OCI-LY7 (cell line): ENCODE measurements around the gene MRPL44.

Source experiments
- EZH2phosphoT487 ChIP-seq: fragments of 200-600 bp; sonication (generic); IDR thresholded peaks from 2 replicates; pipeline ENCODE4 v1.6.1; 2018; ENCODE audit warnings: low read depth, borderline replicate concordance, mild to moderate bottlenecking, mixed run types, antibody characterized with exemption, low read length, moderate library complexity, mixed read lengths
- TF ChIP-seq, protein P1 (sequence below): fragments of 200-600 bp; sonication (generic); conservative IDR thresholded peaks from 2 replicates; pipeline ENCODE4 v1.5.1; 2014; ENCODE audit warnings: mild to moderate bottlenecking, antibody characterized with exemption, low read length, moderate library complexity, mixed read lengths

DNA sequence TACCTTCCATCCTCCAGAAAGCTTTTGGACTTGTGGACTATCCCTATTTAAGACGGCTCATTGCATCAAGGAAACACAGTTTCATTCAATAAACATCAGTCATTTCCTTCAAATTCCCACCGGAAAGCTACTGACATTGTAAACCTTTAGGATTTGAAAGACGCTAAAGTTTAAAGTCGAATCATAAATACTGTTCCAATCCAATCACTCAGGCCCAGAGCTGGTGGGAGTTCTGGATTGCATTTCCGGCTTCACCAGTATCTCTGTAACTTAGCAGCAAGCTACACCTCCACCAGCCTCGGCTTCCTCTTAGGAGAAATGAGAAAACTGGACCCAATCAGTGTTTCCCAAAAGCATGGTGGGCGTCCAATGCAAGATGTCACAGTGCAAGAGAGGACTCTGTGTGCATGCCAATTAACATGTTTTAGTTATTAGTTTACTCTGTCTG is 13.7 kb upstream of the MRPL44 start:
- TF ChIP-seq, protein P1, sequence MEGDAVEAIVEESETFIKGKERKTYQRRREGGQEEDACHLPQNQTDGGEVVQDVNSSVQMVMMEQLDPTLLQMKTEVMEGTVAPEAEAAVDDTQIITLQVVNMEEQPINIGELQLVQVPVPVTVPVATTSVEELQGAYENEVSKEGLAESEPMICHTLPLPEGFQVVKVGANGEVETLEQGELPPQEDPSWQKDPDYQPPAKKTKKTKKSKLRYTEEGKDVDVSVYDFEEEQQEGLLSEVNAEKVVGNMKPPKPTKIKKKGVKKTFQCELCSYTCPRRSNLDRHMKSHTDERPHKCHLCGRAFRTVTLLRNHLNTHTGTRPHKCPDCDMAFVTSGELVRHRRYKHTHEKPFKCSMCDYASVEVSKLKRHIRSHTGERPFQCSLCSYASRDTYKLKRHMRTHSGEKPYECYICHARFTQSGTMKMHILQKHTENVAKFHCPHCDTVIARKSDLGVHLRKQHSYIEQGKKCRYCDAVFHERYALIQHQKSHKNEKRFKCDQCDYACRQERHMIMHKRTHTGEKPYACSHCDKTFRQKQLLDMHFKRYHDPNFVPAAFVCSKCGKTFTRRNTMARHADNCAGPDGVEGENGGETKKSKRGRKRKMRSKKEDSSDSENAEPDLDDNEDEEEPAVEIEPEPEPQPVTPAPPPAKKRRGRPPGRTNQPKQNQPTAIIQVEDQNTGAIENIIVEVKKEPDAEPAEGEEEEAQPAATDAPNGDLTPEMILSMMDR, result no peak
- no peak for TF ChIP-seq EZH2phosphoT487
